ENCODE results near the gene CLIC2.
"Not testable (repeated sequence)": the region's sequence is repeated elsewhere in the genome, so short reads cannot be mapped to it uniquely, and the experiment has no call there.

CLIC2 gene

DNA sequence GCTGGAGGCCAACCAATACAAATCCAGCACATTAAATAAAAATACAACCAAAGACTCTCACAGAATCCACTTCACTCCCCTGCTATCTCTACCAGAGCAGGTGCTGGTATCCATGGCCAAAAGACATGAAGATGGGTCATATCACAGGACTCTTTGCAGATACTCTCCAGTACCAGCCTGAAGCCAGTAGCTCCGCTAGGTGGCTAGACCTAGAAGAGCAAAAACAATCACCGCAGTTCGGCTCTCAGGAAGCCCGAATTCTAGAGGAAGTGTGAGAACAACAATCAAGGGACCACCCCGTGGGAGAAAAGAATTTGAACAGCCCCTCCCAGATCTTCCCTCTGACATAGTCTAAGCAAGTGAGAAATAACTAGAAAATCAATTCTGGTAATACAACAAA lies 20.2 kb downstream of the CLIC2 start:
- Histone ChIP-seq H2AFZ (ENCODE audit: low read depth, low read length) (no peak overlapping the region), H3K27me3 (ENCODE audit: insufficient read depth, low read length) (no peaks in the 10 kb centered on the region), H3K4me1 (ENCODE audit: insufficient read depth, low read length) (no peaks in the 10 kb centered on the region), H3K9me3 (ENCODE audit: low read length) (no peaks in the 10 kb centered on the region), H3K36me3 (ENCODE audit: insufficient read depth, low read length) (no peaks in the 10 kb centered on the region), H3K4me3 (ENCODE audit: low read length) (no peak overlapping the region)

DNA sequence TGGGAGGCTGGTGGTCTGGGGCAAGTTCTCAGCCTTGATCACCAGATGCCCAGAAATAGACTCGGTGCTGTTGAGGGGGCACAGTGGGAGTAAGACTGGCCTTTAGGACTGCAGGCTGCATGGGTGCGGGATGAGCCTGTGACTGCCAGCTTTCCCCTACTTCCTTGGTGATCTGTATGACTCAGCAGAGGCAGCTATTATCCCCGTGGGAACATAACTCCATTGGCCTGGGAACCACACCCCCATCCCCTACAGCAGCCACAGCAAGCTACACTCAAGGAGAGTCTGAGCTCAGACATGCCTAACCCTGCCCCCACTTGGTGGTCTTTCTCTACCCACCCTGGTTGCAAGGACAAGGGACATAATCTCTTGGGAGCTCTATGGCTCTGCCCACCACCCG lies 20.6 kb downstream of the CLIC2 start:
- no peaks in the 10 kb centered on the region for H3K27me3 ChIP-seq (ENCODE audit: insufficient read depth, low read length)
- no peaks in the 10 kb centered on the region for H3K4me1 ChIP-seq (ENCODE audit: insufficient read depth, low read length)
- no peak overlapping the region for H3K4me3 ChIP-seq (ENCODE audit: low read length)
- H3K36me3 ChIP-seq (ENCODE audit: insufficient read depth, low read length), result no peaks in the 10 kb centered on the region
- H3K9me3 ChIP-seq (ENCODE audit: low read length), result no peaks in the 10 kb centered on the region
- no peak overlapping the region for H2AFZ ChIP-seq (ENCODE audit: low read depth, low read length)

DNA sequence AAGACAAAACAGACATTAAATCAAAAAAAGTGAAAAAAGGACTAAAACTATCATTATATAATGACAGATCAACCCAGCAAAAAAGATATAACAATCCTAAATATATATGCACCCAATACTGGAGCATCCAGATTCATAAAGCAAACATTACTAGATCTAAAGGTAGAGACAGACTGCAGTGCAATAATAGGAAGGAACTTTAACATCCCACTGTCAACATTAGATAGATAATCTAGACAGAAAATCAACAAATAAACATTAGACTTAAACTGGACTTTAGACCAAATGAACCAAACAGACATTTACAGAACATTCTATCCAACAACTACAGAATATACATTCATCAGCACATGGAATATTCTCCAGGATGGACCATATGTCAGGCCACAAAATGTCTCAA lies 40.6 kb downstream of the CLIC2 start:
- no peak overlapping the region for H2AFZ ChIP-seq (ENCODE audit: low read depth, low read length)
- no peaks in the 10 kb centered on the region for H3K9me3 ChIP-seq (ENCODE audit: low read length)
- no peaks in the 10 kb centered on the region for H3K4me1 ChIP-seq (ENCODE audit: insufficient read depth, low read length)
- no peaks in the 10 kb centered on the region for H3K36me3 ChIP-seq (ENCODE audit: insufficient read depth, low read length)
- no peak overlapping the region for H3K4me3 ChIP-seq (ENCODE audit: low read length)
- H3K27me3 ChIP-seq (ENCODE audit: insufficient read depth, low read length), result peaks cover 3% of the 10 kb centered on the region

DNA sequence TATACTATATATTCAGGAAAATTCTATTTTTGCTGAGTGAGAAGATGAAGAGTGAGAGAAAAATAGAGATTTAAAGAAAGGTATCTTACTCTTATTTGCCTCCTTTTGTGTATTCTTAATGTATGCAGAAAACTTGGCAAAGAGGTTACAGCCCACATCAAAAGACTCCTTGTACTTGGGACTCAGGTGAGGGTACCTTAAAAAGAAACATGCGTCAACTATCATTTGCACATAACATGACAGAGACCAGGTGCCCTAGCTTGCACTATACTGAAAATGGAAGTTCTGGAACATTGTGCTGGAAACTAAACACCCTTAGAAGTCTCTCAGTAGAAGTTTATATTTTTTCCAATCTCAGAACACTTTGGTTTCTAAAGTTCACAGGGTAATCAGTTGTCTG lies 54.5 kb downstream of the CLIC2 start:
- no peaks in the 10 kb centered on the region for H3K9me3 ChIP-seq (ENCODE audit: low read length)
- H2AFZ ChIP-seq (ENCODE audit: low read depth, low read length), result no peak overlapping the region
- no peaks in the 10 kb centered on the region for H3K36me3 ChIP-seq (ENCODE audit: insufficient read depth, low read length)
- H3K4me1 ChIP-seq (ENCODE audit: insufficient read depth, low read length), result no peaks in the 10 kb centered on the region
- no peak overlapping the region for H3K4me3 ChIP-seq (ENCODE audit: low read length)
- H3K27me3 ChIP-seq (ENCODE audit: insufficient read depth, low read length), result no peaks in the 10 kb centered on the region

DNA sequence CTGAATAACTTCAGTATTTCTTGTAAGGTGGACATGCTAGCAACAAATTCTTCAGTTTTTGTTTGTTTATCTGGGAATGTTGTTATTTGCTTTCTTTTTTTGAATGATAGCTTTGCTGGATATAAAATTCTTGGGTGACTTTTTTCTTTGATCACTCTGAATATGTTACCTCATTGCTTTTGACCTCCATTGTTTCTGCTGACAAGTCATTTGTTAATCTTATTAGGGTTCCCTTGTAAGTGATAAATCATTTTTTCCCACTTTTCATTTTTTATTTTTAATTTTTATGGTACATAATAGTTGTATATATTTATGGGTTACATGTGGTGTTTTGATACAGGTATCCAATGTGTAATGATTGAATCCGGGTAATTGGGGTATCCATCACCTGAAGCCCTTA lies 63.4 kb downstream of the CLIC2 start:
- H3K9me3 ChIP-seq (ENCODE audit: low read length), result no peaks in the 10 kb centered on the region
- H3K4me3 ChIP-seq (ENCODE audit: low read length), result no peak overlapping the region
- no peaks in the 10 kb centered on the region for H3K4me1 ChIP-seq (ENCODE audit: insufficient read depth, low read length)
- no peaks in the 10 kb centered on the region for H3K27me3 ChIP-seq (ENCODE audit: insufficient read depth, low read length)
- H2AFZ ChIP-seq (ENCODE audit: low read depth, low read length), result no peak overlapping the region
- H3K36me3 ChIP-seq (ENCODE audit: insufficient read depth, low read length), result no peaks in the 10 kb centered on the region

DNA sequence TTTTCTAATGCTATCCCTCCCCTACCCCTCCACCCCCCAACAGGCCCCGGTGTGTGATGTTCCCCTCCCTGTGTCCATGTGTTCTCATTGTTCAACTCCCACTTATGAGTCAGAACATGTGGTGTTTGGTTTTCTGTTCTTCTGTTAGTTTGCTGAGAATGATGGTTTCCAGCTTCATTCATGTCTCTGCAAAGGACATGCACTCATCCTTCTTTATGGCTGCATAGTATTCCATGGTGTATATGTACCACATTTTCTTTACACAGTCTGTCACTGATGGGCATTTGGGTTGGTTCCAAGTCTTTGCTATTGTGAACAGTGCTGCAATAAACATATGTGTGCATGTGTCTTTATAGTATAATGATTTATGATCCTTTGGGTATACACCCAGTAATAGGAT lies 66.4 kb downstream of the CLIC2 start:
- H3K36me3 ChIP-seq (ENCODE audit: insufficient read depth, low read length); H2AFZ ChIP-seq (ENCODE audit: low read depth, low read length); H3K9me3 ChIP-seq (ENCODE audit: low read length); H3K4me1 ChIP-seq (ENCODE audit: insufficient read depth, low read length); H3K27me3 ChIP-seq (ENCODE audit: insufficient read depth, low read length); H3K4me3 ChIP-seq (ENCODE audit: low read length): not testable (repeated sequence)

DNA sequence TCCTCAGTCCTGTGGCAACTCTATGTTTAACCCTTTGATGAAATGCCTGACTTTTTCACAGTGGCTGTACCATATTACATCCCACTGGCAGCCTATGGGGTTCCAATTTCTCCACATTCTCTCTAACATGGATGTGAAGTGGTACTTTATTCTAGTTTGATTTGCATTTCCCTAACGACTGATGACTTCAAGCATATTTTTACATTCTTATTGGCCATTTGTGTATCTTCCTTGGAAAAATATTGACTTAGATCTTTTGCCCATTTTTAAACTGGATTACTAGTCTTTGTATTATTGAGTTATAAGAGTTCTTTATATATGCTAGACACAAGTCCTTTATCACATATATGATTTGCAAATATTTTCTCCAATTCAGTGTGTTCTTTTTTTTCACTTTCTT lies 68.0 kb downstream of the CLIC2 start:
- Histone ChIP-seq H3K4me1 (ENCODE audit: insufficient read depth, low read length) (no peaks in the 10 kb centered on the region), H3K4me3 (ENCODE audit: low read length) (no peak overlapping the region), H2AFZ (ENCODE audit: low read depth, low read length) (no peak overlapping the region), H3K27me3 (ENCODE audit: insufficient read depth, low read length) (no peaks in the 10 kb centered on the region), H3K36me3 (ENCODE audit: insufficient read depth, low read length) (no peaks in the 10 kb centered on the region), H3K9me3 (ENCODE audit: low read length) (no peaks in the 10 kb centered on the region)

DNA sequence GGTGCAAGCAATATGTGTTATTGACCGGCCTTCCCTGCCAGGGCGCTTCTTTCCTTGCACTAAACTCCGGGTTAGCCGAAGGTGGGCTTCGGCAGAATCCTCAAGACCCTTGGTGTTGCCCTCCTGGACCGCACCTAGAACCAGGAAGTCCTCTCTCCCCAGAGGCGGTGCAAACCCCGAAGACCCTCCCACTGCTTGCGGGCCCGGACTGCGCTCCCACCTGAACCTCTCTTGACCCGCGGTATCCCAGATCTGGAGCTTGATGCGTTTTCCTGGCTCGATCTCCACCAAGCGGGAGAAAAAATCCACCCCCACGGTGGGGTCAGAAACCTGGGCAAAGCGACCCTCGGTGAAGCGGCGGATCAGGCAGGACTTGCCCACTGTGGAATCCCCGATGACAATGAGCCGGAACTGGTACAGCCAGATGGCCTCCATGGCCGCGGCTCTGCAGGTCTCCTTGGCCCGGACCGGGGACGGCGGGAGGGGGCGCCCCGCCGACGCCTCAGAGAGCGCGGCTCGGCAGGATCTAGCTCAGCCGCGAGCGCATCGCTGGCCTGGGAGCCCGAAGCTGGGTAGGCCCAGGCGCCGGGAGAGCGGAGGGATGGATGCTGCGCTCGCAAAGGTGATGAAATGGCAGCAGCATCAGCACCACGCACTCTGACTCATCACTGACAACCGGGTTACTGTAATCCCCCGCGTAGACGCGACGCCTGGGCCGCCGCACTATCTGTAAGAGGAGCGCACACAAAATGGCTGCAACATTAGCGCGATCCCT lies 70.4 kb downstream of the CLIC2 start, which contains the start of gene RAB39B:
Gene RAB39B, minus strand, starts transcription at position 638 of the 775 bp plus-strand sequence. Its CDS starts 203 bp downstream, at position 435.
- Histone ChIP-seq H3K4me1 (ENCODE audit: insufficient read depth, low read length) (no peaks in the 10 kb centered on the region), H3K36me3 (ENCODE audit: insufficient read depth, low read length) (no peaks in the 10 kb centered on the region), H3K9me3 (ENCODE audit: low read length) (no peaks in the 10 kb centered on the region), H3K4me3 (ENCODE audit: low read length) (peak within 1 kb of the TSS; percentile 91), H2AFZ (ENCODE audit: low read depth, low read length) (peak within 1 kb of the TSS; percentile 78), H3K27me3 (ENCODE audit: insufficient read depth, low read length) (no peaks in the 10 kb centered on the region)

DNA sequence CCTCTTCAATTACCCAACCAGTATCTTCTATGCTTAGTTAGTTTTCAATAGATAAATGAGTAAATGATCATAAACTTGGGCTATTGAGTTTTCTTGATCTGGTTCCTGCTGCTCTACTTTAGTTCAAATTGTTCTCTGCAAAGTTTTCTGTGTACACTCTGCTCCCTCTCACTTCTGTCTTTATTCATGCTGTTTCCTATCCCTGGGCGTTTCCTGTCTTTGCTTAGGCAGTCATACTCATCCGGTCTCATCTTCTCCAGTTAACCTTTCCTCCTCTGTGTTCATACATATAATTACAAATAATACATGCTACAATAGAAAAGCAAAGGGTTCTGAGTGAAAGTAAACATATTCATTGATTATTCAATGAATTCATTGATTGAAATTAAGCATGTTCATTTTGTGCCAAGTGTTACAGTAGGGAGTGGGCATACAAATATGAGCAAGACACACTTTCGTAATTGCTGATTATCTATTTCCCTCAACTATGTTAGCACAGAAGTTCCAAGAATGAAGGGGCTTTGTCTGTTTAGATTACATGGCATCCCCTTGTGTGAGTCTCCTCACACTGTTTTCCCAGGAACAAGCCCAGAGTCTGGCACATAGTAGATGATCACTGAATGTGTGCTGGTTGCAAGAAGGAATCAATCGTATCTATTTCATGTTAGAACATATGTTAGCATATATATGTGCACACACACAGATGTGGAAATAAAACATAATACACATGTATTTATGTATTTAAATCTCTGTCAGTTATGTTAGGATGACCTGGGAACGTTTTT lies 71.3 kb downstream of the CLIC2 start:
- H3K27me3 ChIP-seq (ENCODE audit: insufficient read depth, low read length), result no peaks in the 10 kb centered on the region
- no peaks in the 10 kb centered on the region for H3K4me1 ChIP-seq (ENCODE audit: insufficient read depth, low read length)
- H3K9me3 ChIP-seq (ENCODE audit: low read length), result no peaks in the 10 kb centered on the region
- no peak overlapping the region for H2AFZ ChIP-seq (ENCODE audit: low read depth, low read length)
- no peaks in the 10 kb centered on the region for H3K36me3 ChIP-seq (ENCODE audit: insufficient read depth, low read length)
- peak overlapping the region; percentile 91 for H3K4me3 ChIP-seq (ENCODE audit: low read length)

DNA sequence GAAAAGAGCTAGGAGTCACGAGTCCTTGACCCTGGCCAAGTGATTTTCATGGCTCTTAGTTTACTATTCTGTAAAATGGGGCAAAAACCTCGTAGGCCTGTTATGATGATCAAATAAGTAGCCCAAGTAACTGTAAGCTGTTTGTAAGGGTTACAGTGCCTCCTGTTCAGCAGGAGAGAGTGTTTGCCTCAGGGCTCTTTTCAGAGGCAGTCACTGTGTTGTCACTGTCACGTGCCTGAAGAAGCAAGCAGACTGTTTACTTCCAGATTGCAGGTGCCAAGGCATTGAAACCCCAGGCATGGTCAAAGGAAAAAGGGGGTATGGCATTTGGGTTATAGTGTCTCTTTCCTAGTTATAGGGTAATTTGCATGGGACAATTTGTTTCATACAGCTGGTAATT lies 74.7 kb downstream of the CLIC2 start:
- H3K36me3 ChIP-seq (ENCODE audit: insufficient read depth, low read length), result no peaks in the 10 kb centered on the region
- no peaks in the 10 kb centered on the region for H3K9me3 ChIP-seq (ENCODE audit: low read length)
- no peaks in the 10 kb centered on the region for H3K27me3 ChIP-seq (ENCODE audit: insufficient read depth, low read length)
- no peaks in the 10 kb centered on the region for H3K4me1 ChIP-seq (ENCODE audit: insufficient read depth, low read length)
- no peak overlapping the region for H3K4me3 ChIP-seq (ENCODE audit: low read length)
- H2AFZ ChIP-seq (ENCODE audit: low read depth, low read length), result no peak overlapping the region

DNA sequence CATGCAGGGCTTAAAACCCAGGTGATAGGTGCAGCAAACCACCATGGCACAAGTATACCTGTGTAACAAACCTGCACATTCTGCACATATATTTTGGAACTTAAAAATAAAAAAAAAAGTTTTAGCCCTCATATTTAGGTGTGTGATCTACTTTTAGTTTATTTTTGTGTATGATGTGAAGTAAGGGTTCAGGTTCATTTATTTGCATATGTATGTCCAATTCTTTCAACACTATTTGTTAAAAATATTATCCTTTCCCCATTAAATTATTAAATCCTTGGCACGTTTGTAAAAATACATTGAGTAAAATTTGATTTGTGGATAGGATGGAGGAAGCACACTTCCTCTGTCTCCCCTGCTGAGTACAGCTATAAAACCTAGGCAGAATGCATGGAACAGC lies 83.0 kb downstream of the CLIC2 start:
- Histone ChIP-seq H3K4me1 (ENCODE audit: insufficient read depth, low read length) (no peaks in the 10 kb centered on the region), H2AFZ (ENCODE audit: low read depth, low read length) (no peak overlapping the region), H3K9me3 (ENCODE audit: low read length) (no peaks in the 10 kb centered on the region), H3K36me3 (ENCODE audit: insufficient read depth, low read length) (no peaks in the 10 kb centered on the region), H3K4me3 (ENCODE audit: low read length) (no peak overlapping the region), H3K27me3 (ENCODE audit: insufficient read depth, low read length) (no peaks in the 10 kb centered on the region)

DNA sequence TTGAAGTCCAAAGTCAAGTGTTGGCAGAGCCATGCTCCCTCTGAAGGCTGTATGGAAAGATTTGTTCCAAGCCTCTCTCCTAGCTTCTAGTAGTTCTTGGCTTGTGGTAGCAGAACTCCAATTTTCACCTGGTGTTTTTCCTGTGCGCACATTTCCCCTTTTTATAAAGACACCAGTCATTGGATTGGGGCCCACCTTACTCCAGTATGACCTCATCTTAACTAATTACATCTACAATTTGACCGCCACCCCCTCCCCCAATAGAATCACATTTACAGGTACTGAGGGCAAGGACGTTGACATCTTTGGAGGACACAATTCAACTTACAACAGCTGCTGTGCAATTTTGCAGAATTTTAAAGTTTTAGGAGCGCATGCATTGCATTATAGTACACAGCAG lies 86.9 kb downstream of the CLIC2 start:
- H3K9me3 ChIP-seq (ENCODE audit: low read length), result no peaks in the 10 kb centered on the region
- H2AFZ ChIP-seq (ENCODE audit: low read depth, low read length), result no peak overlapping the region
- H3K4me3 ChIP-seq (ENCODE audit: low read length), result no peak overlapping the region
- H3K36me3 ChIP-seq (ENCODE audit: insufficient read depth, low read length), result no peaks in the 10 kb centered on the region
- no peaks in the 10 kb centered on the region for H3K27me3 ChIP-seq (ENCODE audit: insufficient read depth, low read length)
- H3K4me1 ChIP-seq (ENCODE audit: insufficient read depth, low read length), result no peaks in the 10 kb centered on the region

DNA sequence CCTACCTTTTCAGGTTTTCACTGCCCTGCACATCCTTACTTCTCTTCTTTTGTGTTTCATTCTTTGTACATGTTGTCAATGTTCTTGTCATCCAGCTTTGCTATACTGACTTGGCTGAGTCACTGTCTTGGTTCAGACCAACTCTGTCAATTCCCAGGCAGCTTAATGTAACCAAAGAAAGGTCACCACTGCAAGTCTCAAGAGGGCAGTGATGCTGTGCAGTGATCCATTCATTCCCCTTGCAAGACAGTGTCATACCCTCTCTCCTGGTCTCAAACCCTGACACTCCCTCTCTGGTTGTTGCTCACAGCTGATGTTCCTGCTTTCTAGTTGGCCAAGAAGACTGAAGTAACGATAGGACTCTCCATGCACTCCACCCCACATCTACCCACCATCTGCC lies 87.7 kb downstream of the CLIC2 start:
- H3K9me3 ChIP-seq (ENCODE audit: low read length), result no peaks in the 10 kb centered on the region
- no peak overlapping the region for H2AFZ ChIP-seq (ENCODE audit: low read depth, low read length)
- no peaks in the 10 kb centered on the region for H3K27me3 ChIP-seq (ENCODE audit: insufficient read depth, low read length)
- H3K36me3 ChIP-seq (ENCODE audit: insufficient read depth, low read length), result no peaks in the 10 kb centered on the region
- no peak overlapping the region for H3K4me3 ChIP-seq (ENCODE audit: low read length)
- no peaks in the 10 kb centered on the region for H3K4me1 ChIP-seq (ENCODE audit: insufficient read depth, low read length)
